GM12864 (cell line): ENCODE results near the gene ZCCHC2.

Experiments used
- DNase-seq: peaks from one replicate; pipeline ENCODE4 v3.0.0-alpha.2; 2011; ENCODE audit warnings: low read depth
- H3K4me3 ChIP-seq: 2 replicates; pipeline ENCODE4 v1.5.1; 2011; ENCODE audit warnings: mild to moderate bottlenecking, low read depth, low read length, control low read depth
- CTCF ChIP-seq: IDR thresholded peaks from 2 replicates; pipeline ENCODE4 v1.5.1; 2011; ENCODE audit warnings: low read depth, mild to moderate bottlenecking, moderate library complexity, low read length, control low read depth, inconsistent platforms; ENCODE audit errors: missing control alignments

ZCCHC2 gene

GRCh38 chr18:62487161-62487560, 35.7 kb upstream of the ZCCHC2 start:
- TF ChIP-seq CTCF: no peak
- no peak for DNase-seq
- no peak overlapping the region for H3K4me3 ChIP-seq

- no peak for DNase-seq
- no peak for TF ChIP-seq CTCF
- no peak overlapping the region for H3K4me3 ChIP-seq
These were observed 31.7 kb upstream of the ZCCHC2 start for GRCh38 chr18:62490967-62491695.

GRCh38 chr18:62493033-62493862, 29.6 kb upstream of the ZCCHC2 start:
- no peak for TF ChIP-seq CTCF
- no peak for DNase-seq
- no peak overlapping the region for H3K4me3 ChIP-seq

GRCh38 chr18:62494764-62495163, 28.1 kb upstream of the ZCCHC2 start:
- DNase-seq: no peak
- no peak for TF ChIP-seq CTCF
- no peak overlapping the region for H3K4me3 ChIP-seq

GRCh38 chr18:62496262-62496661, 26.6 kb upstream of the ZCCHC2 start:
- no peak for DNase-seq
- no peak for TF ChIP-seq CTCF
- H3K4me3 ChIP-seq: no peak overlapping the region

- no peak for DNase-seq
These were observed 25.5 kb upstream of the ZCCHC2 start for GRCh38 chr18:62497190-62497772.

More at GRCh38 chr18:62497190-62497772, 25.5 kb upstream of the ZCCHC2 start:
- no peak overlapping the region for H3K4me3 ChIP-seq
- TF ChIP-seq CTCF: no peak
